ENCODE data around the gene SPATC1L. TPM values are rescaled to one million over a fixed set of nuclear protein-coding genes. Genes with fewer than 3 reads are reported as not detected.
"Not testable (repeated sequence)": the region's sequence is repeated elsewhere in the genome, so short reads cannot be mapped to it uniquely, and the experiment has no call there.

SPATC1L gene
- total RNA-seq, 1 donor from 2014 or later, result 12.0 TPM

- intact Hi-C loops (cut with micrococcal nuclease), result no loop called here
- DNase-seq, result no peak
- H3K36me3 Mint-ChIP-seq (ENCODE audit: low read depth), result no peaks in the 10 kb centered on the region
- H3K27ac Mint-ChIP-seq, result no peak overlapping the region
- H3K4me3 Mint-ChIP-seq, result no peak overlapping the region
- H3K9me3 Mint-ChIP-seq, result no peaks in the 10 kb centered on the region
- no peaks in the 10 kb centered on the region for H3K27me3 Mint-ChIP-seq
- no peaks in the 10 kb centered on the region for H3K4me1 Mint-ChIP-seq
These were observed 32.0 kb downstream of the SPATC1L start for GRCh38 chr21:46151989-46152926.

DNA sequence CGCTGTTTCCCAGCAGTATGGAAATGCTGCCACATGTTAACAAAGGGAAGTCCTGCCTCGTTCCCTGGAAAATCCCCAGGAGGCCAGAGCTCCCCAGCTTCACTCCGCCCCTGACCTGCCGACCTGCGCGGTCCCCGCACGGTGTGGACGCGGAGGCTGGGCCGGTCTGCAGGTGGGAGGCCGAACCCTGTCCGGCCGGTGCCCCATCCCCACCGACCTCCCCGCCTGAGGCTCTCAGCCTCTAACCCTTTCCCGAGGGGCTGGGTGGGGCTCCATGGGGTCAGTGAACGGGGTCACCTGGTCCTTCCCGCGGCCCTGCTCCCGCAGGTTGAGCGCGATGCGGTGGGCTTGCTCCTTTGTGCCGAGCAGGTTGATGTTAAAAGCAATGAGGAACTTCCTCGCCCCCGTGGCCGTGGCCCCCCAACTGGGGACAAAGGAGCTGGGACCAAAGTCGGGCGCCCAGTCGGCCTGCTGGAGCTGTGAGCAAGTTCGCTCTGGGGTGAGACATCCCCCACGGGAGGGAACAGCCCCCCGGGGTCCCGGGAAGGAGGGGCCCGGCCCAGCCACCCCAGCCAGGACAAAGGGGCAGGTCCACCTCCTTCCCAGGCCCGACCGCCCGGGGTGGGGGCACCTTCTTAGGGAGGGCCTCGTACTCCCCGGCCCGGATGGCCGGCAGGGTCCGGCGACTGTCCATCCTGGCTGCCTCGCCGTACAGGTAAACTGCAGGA is 32.8 kb downstream of the SPATC1L start:
- DNase-seq, result no peak
- Mint-ChIP-seq H3K36me3 (ENCODE audit: low read depth) (no peaks in the 10 kb centered on the region), H3K4me3 (no peak overlapping the region)

GRCh38 chr21:46150491-46151121 is 33.7 kb downstream of the SPATC1L start:
- Mint-ChIP-seq H3K27me3 (no peaks in the 10 kb centered on the region), H3K4me1 (no peaks in the 10 kb centered on the region), H3K36me3 (ENCODE audit: low read depth) (no peaks in the 10 kb centered on the region), H3K4me3 (no peak overlapping the region), H3K9me3 (no peaks in the 10 kb centered on the region), H3K27ac (no peak overlapping the region)
- no peak for DNase-seq
- intact Hi-C loops (cut with micrococcal nuclease), result no loop called here

More for the DNA sequence above, 32.8 kb downstream of the SPATC1L start:
- no peak overlapping the region for H3K27ac Mint-ChIP-seq
- H3K4me1 Mint-ChIP-seq, result no peaks in the 10 kb centered on the region
- no peaks in the 10 kb centered on the region for H3K27me3 Mint-ChIP-seq
- intact Hi-C loops (cut with micrococcal nuclease), result no loop called here
- no peaks in the 10 kb centered on the region for H3K9me3 Mint-ChIP-seq

DNA sequence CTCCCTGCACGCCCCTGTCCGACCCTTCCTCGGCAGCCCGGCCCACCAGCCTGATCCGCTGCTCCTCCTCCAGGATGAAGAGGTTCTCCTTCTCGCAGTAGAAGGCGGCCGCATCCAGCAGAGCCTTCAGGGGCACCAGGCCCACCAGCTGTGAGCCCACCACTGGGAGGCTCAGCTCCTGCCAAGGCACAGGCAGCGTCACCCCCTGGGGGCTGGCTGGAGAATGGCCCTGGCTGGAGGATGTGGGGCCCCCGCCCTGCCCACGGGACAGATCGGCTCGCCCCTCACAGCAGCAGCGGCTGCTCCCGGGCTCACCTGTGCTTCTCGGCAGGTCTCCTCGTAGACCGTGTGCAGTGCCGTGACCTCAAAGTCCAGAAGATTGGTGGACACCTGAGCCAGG is 34.2 kb downstream of the SPATC1L start:
- no peaks in the 10 kb centered on the region for H3K9me3 Mint-ChIP-seq
- no peaks in the 10 kb centered on the region for H3K4me1 Mint-ChIP-seq
- H3K27ac Mint-ChIP-seq, result no peak overlapping the region
- no peaks in the 10 kb centered on the region for H3K27me3 Mint-ChIP-seq
- no peaks in the 10 kb centered on the region for H3K36me3 Mint-ChIP-seq (ENCODE audit: low read depth)
- DNase-seq, result no peak
- no peak overlapping the region for H3K4me3 Mint-ChIP-seq
- intact Hi-C loops (cut with micrococcal nuclease), result no loop called here

GRCh38 chr21:46149205-46149901 is 34.9 kb downstream of the SPATC1L start:
- Mint-ChIP-seq H3K4me1 (peaks cover 3% of the 10 kb centered on the region), H3K27ac (no peak overlapping the region), H3K9me3 (no peaks in the 10 kb centered on the region), H3K36me3 (ENCODE audit: low read depth) (no peaks in the 10 kb centered on the region), H3K4me3 (no peak overlapping the region), H3K27me3 (no peaks in the 10 kb centered on the region)
- intact Hi-C loops (cut with micrococcal nuclease), result no loop called here
- no peak for DNase-seq

- Mint-ChIP-seq H3K4me3 (no peak overlapping the region), H3K9me3 (no peaks in the 10 kb centered on the region), H3K27ac (no peak overlapping the region), H3K27me3 (no peaks in the 10 kb centered on the region), H3K36me3 (ENCODE audit: low read depth) (no peaks in the 10 kb centered on the region), H3K4me1 (peaks cover 11% of the 10 kb centered on the region)
- DNase-seq, result no peak
- intact Hi-C loops (cut with micrococcal nuclease), result no loop called here
These were observed 36.2 kb downstream of the SPATC1L start for GRCh38 chr21:46148106-46148505.

DNA sequence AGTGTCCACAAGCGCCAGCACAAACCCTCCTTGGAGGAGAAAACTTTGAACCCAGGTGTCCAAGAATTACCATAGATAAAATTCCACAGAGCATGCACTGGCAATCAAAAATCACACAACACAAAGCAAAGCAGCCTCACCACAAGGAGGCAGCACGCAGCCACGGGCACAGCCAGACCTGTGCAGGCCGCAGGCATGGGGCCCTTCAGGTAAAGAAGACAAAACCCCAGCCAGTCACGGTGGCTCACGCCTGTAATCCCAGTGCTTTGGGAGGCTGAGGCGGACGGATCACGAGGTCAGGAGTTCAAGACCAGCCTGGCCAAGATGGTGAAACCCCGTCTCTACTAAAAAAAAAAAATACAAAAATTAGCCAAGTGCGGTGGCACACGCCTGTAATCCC is 36.8 kb downstream of the SPATC1L start:
- DNase-seq, result peak; percentile 85
- H3K27ac Mint-ChIP-seq; H3K36me3 Mint-ChIP-seq (ENCODE audit: low read depth); H3K9me3 Mint-ChIP-seq; H3K27me3 Mint-ChIP-seq; intact Hi-C loops (cut with micrococcal nuclease); H3K4me3 Mint-ChIP-seq: not testable (repeated sequence)
- peaks cover 11% of the 10 kb centered on the region for H3K4me1 Mint-ChIP-seq

DNA sequence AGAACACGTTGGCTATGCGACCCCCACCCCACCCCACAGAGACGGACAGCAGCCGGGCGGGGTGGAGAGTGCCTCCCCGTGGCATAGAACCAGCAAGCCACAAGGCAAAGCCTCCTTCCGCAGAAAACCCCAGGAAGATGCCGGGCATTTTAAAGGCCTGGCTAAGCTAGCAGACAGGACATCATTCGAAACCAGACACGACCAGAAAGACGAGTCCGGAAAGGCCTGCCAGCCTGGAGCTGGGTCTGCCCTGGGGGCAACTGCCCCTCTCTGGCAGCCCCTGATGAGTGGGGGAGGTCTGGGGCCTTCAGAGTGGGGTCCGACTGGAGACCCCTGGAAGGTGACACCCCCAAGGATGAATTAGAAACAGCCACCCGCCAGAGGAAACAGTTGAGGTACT is 37.4 kb downstream of the SPATC1L start:
- no peak overlapping the region for H3K27ac Mint-ChIP-seq
- intact Hi-C loops (cut with micrococcal nuclease), result no loop called here
- H3K27me3 Mint-ChIP-seq, result no peaks in the 10 kb centered on the region
- no peaks in the 10 kb centered on the region for H3K9me3 Mint-ChIP-seq
- peaks cover 11% of the 10 kb centered on the region for H3K4me1 Mint-ChIP-seq
- no peaks in the 10 kb centered on the region for H3K36me3 Mint-ChIP-seq (ENCODE audit: low read depth)
- no peak overlapping the region for H3K4me3 Mint-ChIP-seq
- no peak for DNase-seq

DNA sequence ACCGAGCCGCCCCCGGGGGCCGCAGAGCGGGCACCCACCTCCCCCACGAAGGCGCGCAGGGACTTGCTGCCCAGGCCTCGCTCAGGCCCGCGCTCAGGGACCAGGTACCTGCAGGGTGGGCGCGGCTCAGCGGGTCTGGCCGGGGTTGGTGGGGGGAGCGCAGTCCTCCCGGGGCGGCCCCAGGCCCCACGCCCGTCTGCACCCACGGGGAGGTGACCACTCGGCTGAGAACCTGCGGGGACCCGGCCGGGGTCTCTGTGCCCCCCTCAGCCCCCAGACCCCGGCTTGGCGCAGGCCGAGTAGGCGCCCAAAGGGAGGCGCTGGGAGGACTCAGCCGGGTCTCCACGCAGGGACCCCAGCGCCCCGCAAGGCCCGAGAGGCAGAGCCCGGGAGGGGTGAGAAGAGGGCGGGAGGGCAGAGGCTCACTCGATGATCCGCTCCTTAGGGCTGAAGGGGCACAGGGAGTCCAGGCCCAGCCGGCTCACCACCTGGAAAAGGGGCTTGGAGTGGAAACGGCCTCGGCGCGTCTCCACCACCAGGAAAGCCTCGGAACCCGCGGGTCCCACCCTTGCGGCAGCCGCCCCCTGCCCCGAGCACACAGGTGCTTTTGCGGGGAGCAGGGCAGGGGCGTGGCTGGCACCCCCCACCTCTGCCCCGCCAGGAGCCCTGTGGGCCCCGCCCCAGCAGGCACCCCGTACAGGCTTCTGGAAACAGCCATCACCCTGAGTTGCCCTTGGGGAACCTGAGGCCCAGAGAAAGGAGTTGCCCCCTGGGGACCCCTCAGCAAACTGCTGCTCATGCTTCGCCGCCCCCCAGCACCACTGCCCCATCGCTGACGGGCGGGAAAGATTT is 38.2 kb downstream of the SPATC1L start:
- Mint-ChIP-seq H3K4me3 (no peak overlapping the region), H3K4me1 (peaks cover 11% of the 10 kb centered on the region), H3K9me3 (no peaks in the 10 kb centered on the region), H3K27ac (no peak overlapping the region), H3K27me3 (no peaks in the 10 kb centered on the region), H3K36me3 (ENCODE audit: low read depth) (no peaks in the 10 kb centered on the region)
- intact Hi-C loops (cut with micrococcal nuclease), result no loop called here
- no peak for DNase-seq

- intact Hi-C loops (cut with micrococcal nuclease), result no loop called here
- no peak overlapping the region for H3K27ac Mint-ChIP-seq
- no peak for DNase-seq
- H3K36me3 Mint-ChIP-seq (ENCODE audit: low read depth), result no peaks in the 10 kb centered on the region
- peaks cover 11% of the 10 kb centered on the region for H3K4me1 Mint-ChIP-seq
- H3K9me3 Mint-ChIP-seq, result no peaks in the 10 kb centered on the region
- no peak overlapping the region for H3K4me3 Mint-ChIP-seq
- H3K27me3 Mint-ChIP-seq, result no peaks in the 10 kb centered on the region
These were observed 39.0 kb downstream of the SPATC1L start for GRCh38 chr21:46145159-46145839.

- DNase-seq, result no peak
- Mint-ChIP-seq H3K36me3 (ENCODE audit: low read depth) (no peaks in the 10 kb centered on the region), H3K9me3 (no peaks in the 10 kb centered on the region), H3K4me1 (peaks cover 11% of the 10 kb centered on the region), H3K4me3 (peak overlapping the region; percentile 26), H3K27ac (peak overlapping the region; percentile 84), H3K27me3 (no peaks in the 10 kb centered on the region)
- intact Hi-C loops (cut with micrococcal nuclease), result loop anchor here (1.0 to 5.0 kb wide), 4 partner anchors 83 to 313 kb away; partner anchors contain the start of genes DIP2A, LSS and MCM3AP
These were observed 39.7 kb downstream of the SPATC1L start for GRCh38 chr21:46144464-46145070.
